ENCODE results near the gene RPAIN.
"Not testable (repeated sequence)": the region's sequence is repeated elsewhere in the genome, so short reads cannot be mapped to it uniquely, and the experiment has no call there.

Gene RPAIN

GRCh38 chr17:5424909-5425308 lies 4.9 kb downstream of the RPAIN start:
- DNase-seq (ENCODE audit: low read depth) = no peak
- H3K4me3 ChIP-seq (ENCODE audit: low read depth, low read length) = no peak overlapping the region

- DNase-seq (ENCODE audit: low read depth) = no peak
- H3K4me3 ChIP-seq (ENCODE audit: low read depth, low read length) = no peak overlapping the region
These were observed 5.8 kb downstream of the RPAIN start for GRCh38 chr17:5425826-5426225.

- no peak for DNase-seq (ENCODE audit: low read depth)
- H3K4me3 ChIP-seq (ENCODE audit: low read depth, low read length) = no peak overlapping the region
These were observed 9.4 kb downstream of the RPAIN start for GRCh38 chr17:5429191-5429887.

GRCh38 chr17:5430413-5430999 lies 10.5 kb downstream of the RPAIN start:
- no peak for DNase-seq (ENCODE audit: low read depth)
- no peak overlapping the region for H3K4me3 ChIP-seq (ENCODE audit: low read depth, low read length)

- DNase-seq (ENCODE audit: low read depth); H3K4me3 ChIP-seq (ENCODE audit: low read depth, low read length): not testable (repeated sequence)
These were observed 11.3 kb downstream of the RPAIN start for GRCh38 chr17:5431234-5431633.

- no peak overlapping the region for H3K4me3 ChIP-seq (ENCODE audit: low read depth, low read length)
- no peak for DNase-seq (ENCODE audit: low read depth)
These were observed 12.1 kb downstream of the RPAIN start for GRCh38 chr17:5431949-5432556.

GRCh38 chr17:5434984-5435383 lies 15.0 kb downstream of the RPAIN start:
- no peak for DNase-seq (ENCODE audit: low read depth)
- no peak overlapping the region for H3K4me3 ChIP-seq (ENCODE audit: low read depth, low read length)

- not testable (repeated sequence) for H3K4me3 ChIP-seq (ENCODE audit: low read depth, low read length); DNase-seq (ENCODE audit: low read depth)
These were observed 15.9 kb downstream of the RPAIN start for GRCh38 chr17:5435781-5436315.

- DNase-seq (ENCODE audit: low read depth) = no peak
- peak overlapping the region; percentile 78 for H3K4me3 ChIP-seq (ENCODE audit: low read depth, low read length)
These were observed 17.8 kb downstream of the RPAIN start for GRCh38 chr17:5437721-5438317.

- peak within 1 kb of the TSS; percentile 78 for H3K4me3 ChIP-seq (ENCODE audit: low read depth, low read length)
These were observed 18.9 kb downstream of the RPAIN start, which contains the start of gene C1QBP for GRCh38 chr17:5438716-5439445. C1QBP (minus strand) TSS chr17:5439155; CDS start chr17:5439073, 82 bp downstream.

GRCh38 chr17:5439446-5439764 lies 19.4 kb downstream of the RPAIN start:
- DNase-seq (ENCODE audit: low read depth) = no peak

More at GRCh38 chr17:5438716-5439445, 18.9 kb downstream of the RPAIN start, which contains the start of gene C1QBP:
- peak; percentile 56 for DNase-seq (ENCODE audit: low read depth)

GRCh38 chr17:5443728-5444127 lies 23.7 kb downstream of the RPAIN start:
- DNase-seq (ENCODE audit: low read depth) = no peak
- no peak overlapping the region for H3K4me3 ChIP-seq (ENCODE audit: low read depth, low read length)

More at GRCh38 chr17:5439446-5439764, 19.4 kb downstream of the RPAIN start:
- H3K4me3 ChIP-seq (ENCODE audit: low read depth, low read length) = peak overlapping the region; percentile 78

GRCh38 chr17:5444209-5444608 lies 24.2 kb downstream of the RPAIN start:
- no peak for DNase-seq (ENCODE audit: low read depth)

GRCh38 chr17:5446786-5447185 lies 26.8 kb downstream of the RPAIN start:
- no peak overlapping the region for H3K4me3 ChIP-seq (ENCODE audit: low read depth, low read length)
- DNase-seq (ENCODE audit: low read depth) = no peak

More at GRCh38 chr17:5444209-5444608, 24.2 kb downstream of the RPAIN start:
- H3K4me3 ChIP-seq (ENCODE audit: low read depth, low read length) = no peak overlapping the region

- no peak for DNase-seq (ENCODE audit: low read depth)
- H3K4me3 ChIP-seq (ENCODE audit: low read depth, low read length) = no peak overlapping the region
These were observed 44.9 kb downstream of the RPAIN start for GRCh38 chr17:5464717-5465507.

GRCh38 chr17:5466295-5466694 lies 46.3 kb downstream of the RPAIN start:
- no peak for DNase-seq (ENCODE audit: low read depth)
- no peak overlapping the region for H3K4me3 ChIP-seq (ENCODE audit: low read depth, low read length)

- peak overlapping the region; percentile 87 for H3K4me3 ChIP-seq (ENCODE audit: low read depth, low read length)
These were observed 47.4 kb downstream of the RPAIN start for GRCh38 chr17:5467416-5467815.

GRCh38 chr17:5468075-5468473 lies 48.1 kb downstream of the RPAIN start:
- H3K4me3 ChIP-seq (ENCODE audit: low read depth, low read length) = peak overlapping the region; percentile 87
- DNase-seq (ENCODE audit: low read depth) = no peak

More at GRCh38 chr17:5467416-5467815, 47.4 kb downstream of the RPAIN start:
- DNase-seq (ENCODE audit: low read depth) = no peak

GRCh38 chr17:5472511-5472910 lies 52.5 kb downstream of the RPAIN start:
- no peak for DNase-seq (ENCODE audit: low read depth)
- H3K4me3 ChIP-seq (ENCODE audit: low read depth, low read length) = no peak overlapping the region

All from skeletal muscle cell (primary cell).